ENCODE data around the gene FHOD3. TPM values are rescaled to one million over a fixed set of nuclear protein-coding genes. Genes with fewer than 3 reads are reported as not detected.

FHOD3 gene
- total RNA-seq, 1 donor from 2014 or later: 5.9 TPM

DNA sequence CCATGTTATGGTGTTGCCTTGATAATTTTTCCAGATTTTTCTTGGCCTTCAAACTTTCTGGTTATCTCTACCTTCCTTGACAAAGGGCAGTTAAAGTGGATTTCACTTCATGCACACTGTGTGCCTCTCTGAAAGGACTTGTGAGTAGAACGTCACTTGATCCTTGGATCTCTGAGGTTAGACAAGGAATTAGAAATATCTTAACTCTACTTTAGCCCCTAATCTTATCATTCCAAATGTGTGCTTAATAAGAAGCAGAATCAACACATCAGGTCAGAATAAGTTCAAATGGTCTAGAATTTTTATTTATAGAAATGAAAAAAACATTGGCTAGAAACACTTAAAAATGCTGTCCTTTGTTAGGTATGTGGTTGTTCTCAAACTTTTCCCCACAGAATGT lies 325.6 kb downstream of the FHOD3 start:
- H4K20me1 ChIP-seq (ENCODE audit: insufficient read depth, low read length): no peaks in the 10 kb centered on the region
- no peaks in the 10 kb centered on the region for H3K9me3 Mint-ChIP-seq (ENCODE audit: unreplicated experiment)
- H3K4me2 ChIP-seq (ENCODE audit: low read length): no peak overlapping the region
- DNase-seq (ENCODE audit: low read depth) (peak; percentile 39), FAIRE-seq (no peak)
- H3K27me3 ChIP-seq (ENCODE audit: insufficient read depth, low read length): no peaks in the 10 kb centered on the region
- no peak overlapping the region for H3K27ac ChIP-seq (ENCODE audit: low read depth, low read length)
- no peaks in the 10 kb centered on the region for H3K4me1 ChIP-seq (ENCODE audit: insufficient read depth, low read length)
- no peaks in the 10 kb centered on the region for H3K9me3 ChIP-seq (ENCODE audit: insufficient read depth, low read depth, low read length)
- H3K36me3 Mint-ChIP-seq (ENCODE audit: low read depth, unreplicated experiment): no peaks in the 10 kb centered on the region
- H3K27ac Mint-ChIP-seq (ENCODE audit: unreplicated experiment): no peak overlapping the region
- H3K4me1 Mint-ChIP-seq (ENCODE audit: low read depth, unreplicated experiment): no peaks in the 10 kb centered on the region
- H3K4me3 ChIP-seq (ENCODE audit: insufficient read depth, low read depth, low read length): no peak overlapping the region
- TF ChIP-seq EZH2 (IDR thresholded peaks at IDR 0.05; ENCODE audit: insufficient read depth, low read length): no peak
- TF ChIP-seq, protein P1, sequence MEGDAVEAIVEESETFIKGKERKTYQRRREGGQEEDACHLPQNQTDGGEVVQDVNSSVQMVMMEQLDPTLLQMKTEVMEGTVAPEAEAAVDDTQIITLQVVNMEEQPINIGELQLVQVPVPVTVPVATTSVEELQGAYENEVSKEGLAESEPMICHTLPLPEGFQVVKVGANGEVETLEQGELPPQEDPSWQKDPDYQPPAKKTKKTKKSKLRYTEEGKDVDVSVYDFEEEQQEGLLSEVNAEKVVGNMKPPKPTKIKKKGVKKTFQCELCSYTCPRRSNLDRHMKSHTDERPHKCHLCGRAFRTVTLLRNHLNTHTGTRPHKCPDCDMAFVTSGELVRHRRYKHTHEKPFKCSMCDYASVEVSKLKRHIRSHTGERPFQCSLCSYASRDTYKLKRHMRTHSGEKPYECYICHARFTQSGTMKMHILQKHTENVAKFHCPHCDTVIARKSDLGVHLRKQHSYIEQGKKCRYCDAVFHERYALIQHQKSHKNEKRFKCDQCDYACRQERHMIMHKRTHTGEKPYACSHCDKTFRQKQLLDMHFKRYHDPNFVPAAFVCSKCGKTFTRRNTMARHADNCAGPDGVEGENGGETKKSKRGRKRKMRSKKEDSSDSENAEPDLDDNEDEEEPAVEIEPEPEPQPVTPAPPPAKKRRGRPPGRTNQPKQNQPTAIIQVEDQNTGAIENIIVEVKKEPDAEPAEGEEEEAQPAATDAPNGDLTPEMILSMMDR (IDR thresholded peaks at IDR 0.05; ENCODE audit: insufficient read depth, low read depth, low read length): no peak
- no peak overlapping the region for H3K9ac ChIP-seq (ENCODE audit: low read length)
- H3K36me3 ChIP-seq (ENCODE audit: insufficient read depth, low read length): no peaks in the 10 kb centered on the region
- H3K79me2 ChIP-seq (ENCODE audit: insufficient read depth, low read length): no peaks in the 10 kb centered on the region
- H3K27me3 Mint-ChIP-seq (ENCODE audit: low read depth, unreplicated experiment): no peaks in the 10 kb centered on the region
- H3K4me3 Mint-ChIP-seq (ENCODE audit: unreplicated experiment): no peak overlapping the region
- no peak overlapping the region for H2AFZ ChIP-seq (ENCODE audit: low read depth, low read length)

DNA sequence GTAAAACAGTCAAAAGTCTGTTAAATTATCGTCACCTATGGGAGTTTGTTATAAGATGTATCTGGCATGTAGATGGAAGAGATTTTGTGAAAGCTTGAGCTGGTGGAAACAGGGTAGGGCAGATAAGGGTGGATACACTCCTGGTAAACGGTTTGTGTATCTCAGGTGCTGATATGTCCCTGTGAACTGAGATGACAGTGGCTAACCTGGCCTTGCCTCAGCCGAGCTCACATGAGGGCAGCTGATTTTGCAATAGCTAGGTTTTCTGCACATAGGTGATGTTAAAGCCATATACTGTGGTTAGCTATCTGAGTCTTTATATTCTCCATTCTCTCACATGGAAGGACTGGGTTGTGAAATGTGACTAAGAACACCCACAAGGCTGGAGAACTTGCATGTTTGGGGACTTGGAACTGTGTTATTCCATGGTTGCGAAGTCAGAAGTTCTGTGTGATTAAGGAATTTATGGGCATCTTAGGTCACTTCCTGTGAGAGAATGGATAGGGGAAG lies 326.2 kb downstream of the FHOD3 start:
- no peak overlapping the region for H3K4me3 ChIP-seq (ENCODE audit: insufficient read depth, low read depth, low read length)
- no peaks in the 10 kb centered on the region for H3K4me1 Mint-ChIP-seq (ENCODE audit: low read depth, unreplicated experiment)
- H3K27me3 Mint-ChIP-seq (ENCODE audit: low read depth, unreplicated experiment): no peaks in the 10 kb centered on the region
- no peaks in the 10 kb centered on the region for H4K20me1 ChIP-seq (ENCODE audit: insufficient read depth, low read length)
- H3K4me3 Mint-ChIP-seq (ENCODE audit: unreplicated experiment): no peak overlapping the region
- FAIRE-seq (no peak), DNase-seq (ENCODE audit: low read depth) (no peak)
- no peak overlapping the region for H3K9ac ChIP-seq (ENCODE audit: low read length)
- no peak overlapping the region for H3K4me2 ChIP-seq (ENCODE audit: low read length)
- no peak overlapping the region for H3K27ac Mint-ChIP-seq (ENCODE audit: unreplicated experiment)
- no peaks in the 10 kb centered on the region for H3K9me3 ChIP-seq (ENCODE audit: insufficient read depth, low read depth, low read length)
- TF ChIP-seq EZH2 (IDR thresholded peaks at IDR 0.05; ENCODE audit: insufficient read depth, low read length): no peak
- TF ChIP-seq, protein P1 (IDR thresholded peaks at IDR 0.05; ENCODE audit: insufficient read depth, low read depth, low read length): no peak
- no peaks in the 10 kb centered on the region for H3K9me3 Mint-ChIP-seq (ENCODE audit: unreplicated experiment)
- no peaks in the 10 kb centered on the region for H3K36me3 Mint-ChIP-seq (ENCODE audit: low read depth, unreplicated experiment)
- H3K36me3 ChIP-seq (ENCODE audit: insufficient read depth, low read length): no peaks in the 10 kb centered on the region
- no peak overlapping the region for H3K27ac ChIP-seq (ENCODE audit: low read depth, low read length)
- no peaks in the 10 kb centered on the region for H3K27me3 ChIP-seq (ENCODE audit: insufficient read depth, low read length)
- H3K4me1 ChIP-seq (ENCODE audit: insufficient read depth, low read length): no peaks in the 10 kb centered on the region
- H3K79me2 ChIP-seq (ENCODE audit: insufficient read depth, low read length): no peaks in the 10 kb centered on the region
- no peak overlapping the region for H2AFZ ChIP-seq (ENCODE audit: low read depth, low read length)

DNA sequence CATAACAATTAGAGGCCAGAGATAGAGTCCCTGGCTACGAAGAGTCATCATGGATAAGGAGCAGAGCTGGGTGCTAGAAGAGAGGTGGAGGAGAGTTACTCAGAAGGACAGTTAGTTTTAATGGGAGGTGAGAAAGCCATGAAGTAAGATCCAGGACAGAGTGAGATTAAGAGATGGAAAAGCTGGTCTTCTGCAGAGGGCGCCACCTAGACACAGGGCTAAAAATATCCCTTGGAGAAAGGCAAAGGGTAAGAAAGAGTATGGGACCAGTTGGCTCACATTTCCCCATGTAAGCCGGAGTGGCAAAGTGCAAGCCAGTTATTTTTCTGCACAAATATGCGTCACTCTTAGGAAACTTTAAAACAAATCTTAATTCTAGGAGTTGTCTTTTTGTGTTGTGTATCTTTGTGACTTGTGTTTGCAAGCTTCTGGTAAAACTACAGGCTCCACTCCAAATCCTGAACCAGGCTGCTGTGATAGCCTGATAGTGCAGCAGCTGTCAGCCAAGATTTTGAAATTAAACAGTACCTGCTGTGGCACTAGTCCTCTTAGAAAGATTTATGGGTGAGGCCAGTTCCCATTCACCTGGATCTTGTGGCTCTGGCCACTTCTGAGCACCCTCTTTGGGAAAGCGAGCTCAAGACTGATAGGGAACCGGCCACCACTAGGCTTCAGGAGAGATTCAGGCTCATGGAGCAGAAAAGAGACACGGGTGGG lies 327.1 kb downstream of the FHOD3 start:
- DNase-seq (ENCODE audit: low read depth) (no peak), FAIRE-seq (no peak)
- TF ChIP-seq, protein P1 (IDR thresholded peaks at IDR 0.05; ENCODE audit: insufficient read depth, low read depth, low read length): no peak
- no peak for TF ChIP-seq EZH2 (IDR thresholded peaks at IDR 0.05; ENCODE audit: insufficient read depth, low read length)
- H3K36me3 Mint-ChIP-seq (ENCODE audit: low read depth, unreplicated experiment): no peaks in the 10 kb centered on the region
- Histone ChIP-seq H3K36me3 (ENCODE audit: insufficient read depth, low read length) (no peaks in the 10 kb centered on the region), H3K27me3 (ENCODE audit: insufficient read depth, low read length) (no peaks in the 10 kb centered on the region), H3K4me3 (ENCODE audit: insufficient read depth, low read depth, low read length) (no peak overlapping the region), H3K9me3 (ENCODE audit: insufficient read depth, low read depth, low read length) (no peaks in the 10 kb centered on the region), H4K20me1 (ENCODE audit: insufficient read depth, low read length) (no peaks in the 10 kb centered on the region), H2AFZ (ENCODE audit: low read depth, low read length) (no peak overlapping the region), H3K27ac (ENCODE audit: low read depth, low read length) (no peak overlapping the region), H3K4me1 (ENCODE audit: insufficient read depth, low read length) (no peaks in the 10 kb centered on the region), H3K4me2 (ENCODE audit: low read length) (no peak overlapping the region), H3K9ac (ENCODE audit: low read length) (no peak overlapping the region), H3K79me2 (ENCODE audit: insufficient read depth, low read length) (no peaks in the 10 kb centered on the region)
- no peaks in the 10 kb centered on the region for H3K4me1 Mint-ChIP-seq (ENCODE audit: low read depth, unreplicated experiment)
- no peaks in the 10 kb centered on the region for H3K9me3 Mint-ChIP-seq (ENCODE audit: unreplicated experiment)
- no peak overlapping the region for H3K4me3 Mint-ChIP-seq (ENCODE audit: unreplicated experiment)
- H3K27me3 Mint-ChIP-seq (ENCODE audit: low read depth, unreplicated experiment): no peaks in the 10 kb centered on the region
- H3K27ac Mint-ChIP-seq (ENCODE audit: unreplicated experiment): no peak overlapping the region
